Posterior vena cava (tissue), 2 donors: ENCODE measurements around the gene TMCO5A. TPM values are rescaled to one million over a fixed set of nuclear protein-coding genes. Genes with fewer than 3 reads are reported as not detected.
"Not testable (repeated sequence)": the region's sequence is repeated elsewhere in the genome, so short reads cannot be mapped to it uniquely, and the experiment has no call there.

Source experiments
- DNase-seq: peaks from one replicate; pipeline ENCODE4 v3.0.0-alpha.2; 2020; ENCODE audit warnings: low spot score
- intact Hi-C, 2 donors: fragments of 100-400 bp; cut with DNase I; formaldehyde crosslinking; loops; one replicate each; pipeline versions ENCODE4 v1.14.1 to v1.14.2; 2022 to 2023
- total RNA-seq, 2 donors: library from RNA; stranded (reverse); fragmentation: NEBNext Ultra II Directional; extraction: Animal tissue kit (Norgen Biotek cat#: 25700); gene quantifications; one replicate each; pipeline ENCODE4 v1.2.1, GENCODE V29; 2021
- donor health status: DM: yes; HTN: yes; CAD: no.
- donor health status: DM: yes; HTN: yes; CAD: no.

TMCO5A gene
- total RNA-seq, 2 donors from 2014 or later = not detected

DNA sequence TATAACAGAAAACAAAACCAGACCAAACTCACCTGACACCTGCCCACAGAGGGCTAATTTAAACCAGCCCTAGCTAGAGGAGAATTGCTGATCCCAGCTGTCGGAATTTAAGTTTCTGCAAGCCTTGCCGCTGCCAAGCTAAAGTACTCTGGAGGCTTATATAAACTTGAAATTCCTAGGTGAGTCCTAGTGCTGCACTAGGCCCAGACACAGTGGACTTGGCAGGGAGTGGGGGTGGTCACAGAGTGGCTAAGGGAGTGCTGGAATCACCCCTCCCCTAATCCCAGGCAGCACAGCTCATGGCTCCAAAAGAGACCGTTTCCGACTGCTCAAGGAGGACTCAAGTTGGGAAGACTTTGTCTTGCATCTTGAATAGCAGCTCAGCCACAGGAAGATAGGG lies 17.6 kb downstream of the TMCO5A start:
- no peak for DNase-seq
- intact Hi-C loops = no loop called here

DNA sequence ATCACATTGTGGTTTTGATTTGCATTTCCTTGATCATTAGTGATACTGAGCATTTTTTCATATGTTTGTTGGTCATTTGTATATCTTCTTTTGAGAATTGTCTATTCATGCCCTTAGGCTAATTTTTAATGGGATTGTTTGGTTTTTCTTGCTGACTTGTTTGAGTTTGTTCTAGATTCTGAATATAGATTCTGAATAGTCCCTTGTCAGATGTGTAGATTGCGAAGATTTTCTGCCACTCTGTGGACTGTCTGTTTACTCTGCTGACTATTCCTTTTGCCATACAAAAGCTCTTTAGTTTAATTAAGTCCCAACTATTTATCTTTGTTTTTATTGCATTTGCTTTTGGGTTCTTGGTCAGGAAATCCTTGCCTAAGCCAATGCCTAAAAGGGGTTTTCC lies 26.3 kb downstream of the TMCO5A start:
- DNase-seq, intact Hi-C loops: not testable (repeated sequence)

DNA sequence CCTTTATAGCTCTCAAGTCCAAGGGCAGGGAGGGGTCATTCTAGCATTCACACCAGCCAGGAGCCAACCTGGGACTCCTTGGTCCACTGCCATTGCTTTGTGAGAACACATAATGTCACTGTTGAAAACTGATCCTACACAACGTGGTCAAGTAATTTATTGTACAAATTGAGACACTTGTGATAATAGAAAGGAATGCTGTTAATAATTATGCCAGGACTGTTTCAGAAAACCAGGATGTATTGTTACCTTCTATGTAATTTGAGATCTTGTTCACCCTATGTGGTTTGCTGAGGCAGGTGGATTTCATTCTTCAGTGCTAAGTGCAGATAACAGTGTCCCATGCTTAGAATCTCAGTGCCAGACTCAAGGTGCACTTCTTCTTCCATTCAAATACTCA lies 33.3 kb downstream of the TMCO5A start:
- intact Hi-C loops = no loop called here
- no peak for DNase-seq

DNA sequence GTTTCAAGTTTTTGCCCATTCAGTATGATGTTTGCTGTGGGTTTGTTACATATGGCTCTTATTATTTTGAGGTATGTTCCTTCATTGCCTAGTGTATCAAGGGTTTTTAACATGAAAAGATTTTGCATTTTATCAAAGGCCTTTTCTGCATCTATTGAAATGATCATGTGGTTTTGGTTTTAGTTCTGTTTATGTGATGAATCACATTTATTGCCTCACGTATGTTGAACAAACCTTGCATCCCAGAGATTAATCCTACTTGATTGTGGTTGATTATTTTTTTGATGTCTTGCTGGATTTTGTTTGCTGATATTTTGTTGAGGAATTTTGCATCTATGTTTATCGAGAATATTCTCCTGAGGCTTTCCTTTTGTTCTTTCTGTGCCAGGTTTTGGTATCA lies 39.4 kb downstream of the TMCO5A start:
- no peak for DNase-seq

DNA sequence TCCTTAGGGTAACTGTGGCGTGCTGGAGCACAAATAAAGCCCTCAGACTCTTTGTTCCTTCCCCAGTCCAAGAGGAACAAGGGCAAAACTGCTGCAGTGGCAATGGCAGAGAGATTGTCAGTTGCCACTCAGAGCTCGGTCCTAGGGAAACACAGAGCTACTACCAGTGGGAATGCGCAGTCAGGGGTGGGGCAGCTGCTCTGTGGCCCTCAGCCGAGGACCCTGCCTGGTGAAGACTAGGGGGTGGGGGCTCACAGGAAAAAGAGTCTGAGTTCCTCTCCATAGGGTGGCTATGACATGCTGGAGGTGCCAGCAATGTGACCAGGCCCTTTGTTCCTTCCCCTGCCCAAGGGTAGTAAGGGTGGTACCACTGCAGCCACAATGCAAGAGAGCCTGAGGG lies 43.8 kb downstream of the TMCO5A start:
- intact Hi-C loops = no loop called here
- no peak for DNase-seq

More for the DNA sequence above, 39.4 kb downstream of the TMCO5A start:
- intact Hi-C loops = no loop called here

DNA sequence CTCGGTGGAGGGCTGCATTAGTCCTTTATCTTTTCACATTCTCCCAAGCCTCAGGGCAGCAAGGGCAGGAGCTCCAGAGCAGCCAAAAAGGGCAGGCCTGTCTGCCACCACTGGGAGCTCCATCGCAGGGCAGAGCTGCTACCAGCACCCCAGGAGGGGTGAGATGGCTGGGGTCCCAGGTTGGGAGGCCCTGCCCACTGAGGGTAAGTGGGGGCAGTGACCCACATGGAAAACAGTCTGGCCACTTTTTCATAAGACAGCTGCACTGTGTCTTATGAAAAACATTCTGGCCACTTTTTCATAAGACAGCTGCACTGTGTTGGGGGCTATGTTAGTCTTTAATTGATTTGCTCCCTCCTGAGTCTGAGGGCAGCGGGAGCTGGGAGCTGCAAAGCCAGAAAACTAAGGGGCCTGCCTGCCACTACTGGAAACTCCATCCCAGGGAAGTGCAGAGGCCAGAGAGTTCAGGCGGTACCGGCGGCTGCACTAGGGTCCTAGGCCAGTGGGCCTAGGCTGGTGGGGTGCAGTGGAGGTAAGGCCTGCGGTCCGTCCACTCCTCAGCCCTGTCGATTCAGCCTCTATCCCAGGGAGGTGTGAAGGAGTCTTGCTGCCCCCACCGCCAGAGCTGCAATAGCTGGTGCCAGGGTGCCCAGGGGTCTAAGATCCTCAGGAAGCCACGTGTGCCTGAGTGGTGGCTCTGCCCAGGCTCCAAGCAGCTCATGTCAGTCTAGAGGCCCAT lies 45.4 kb downstream of the TMCO5A start:
- no peak for DNase-seq
- intact Hi-C loops = no loop called here

DNA sequence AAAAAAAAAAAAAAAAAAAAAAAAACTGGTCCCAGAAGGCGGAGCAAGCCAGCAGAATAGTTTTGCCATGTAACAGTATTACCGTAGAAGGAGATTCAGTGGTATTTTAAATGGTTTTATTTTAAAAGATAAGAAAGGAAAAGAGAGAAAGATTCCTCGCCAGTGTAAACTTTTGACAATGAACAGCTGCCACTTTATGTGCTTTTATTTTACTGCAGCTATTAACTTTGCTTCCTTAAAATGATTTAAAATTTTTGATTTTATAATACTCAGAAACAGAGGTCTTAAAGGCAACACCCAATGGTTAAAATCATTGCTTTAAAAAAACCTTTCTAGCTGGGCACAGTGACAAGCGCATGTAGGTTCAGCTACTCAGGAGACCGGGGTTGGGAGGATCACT lies 46.8 kb downstream of the TMCO5A start:
- no peak for DNase-seq
- intact Hi-C loops = no loop called here

DNA sequence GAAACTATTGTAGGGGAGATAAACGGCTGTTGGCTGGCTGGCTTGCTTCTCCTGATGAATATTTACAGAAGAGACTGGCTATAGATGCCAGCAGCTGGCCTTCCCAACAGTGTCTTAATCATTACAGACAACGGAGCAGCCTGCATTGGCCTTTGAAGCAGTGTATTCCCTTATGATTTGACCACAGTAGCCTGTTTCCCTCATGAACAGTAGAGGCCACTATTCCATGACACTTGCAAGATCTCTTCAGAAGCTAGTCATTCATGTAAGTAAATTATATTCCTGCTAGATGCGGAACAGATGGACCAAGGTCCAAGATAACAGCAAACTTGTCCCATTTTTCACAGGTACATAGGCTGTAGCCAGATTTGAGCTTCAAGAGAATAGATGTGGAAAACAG lies 47.3 kb downstream of the TMCO5A start:
- intact Hi-C loops = no loop called here
- no peak for DNase-seq

DNA sequence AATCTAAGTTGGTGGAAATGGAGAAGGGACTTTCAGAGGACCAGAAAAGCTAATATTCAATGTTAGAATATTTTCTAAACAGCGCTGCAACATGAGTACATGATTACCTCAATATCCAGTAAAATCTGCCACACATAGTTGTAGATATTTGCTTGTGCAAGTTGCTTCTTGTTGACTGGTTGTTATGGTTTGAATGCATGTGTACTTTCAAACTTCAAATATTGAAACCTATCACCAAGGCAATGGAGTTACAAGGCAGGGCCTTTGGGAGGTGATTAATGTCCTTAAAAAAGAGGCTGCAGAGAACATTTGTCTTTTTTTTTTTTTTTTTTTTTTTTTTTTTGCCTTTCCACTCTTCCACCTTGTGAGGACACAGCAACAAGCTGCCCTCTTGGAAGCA lies 49.9 kb downstream of the TMCO5A start:
- intact Hi-C loops = no loop called here

DNA sequence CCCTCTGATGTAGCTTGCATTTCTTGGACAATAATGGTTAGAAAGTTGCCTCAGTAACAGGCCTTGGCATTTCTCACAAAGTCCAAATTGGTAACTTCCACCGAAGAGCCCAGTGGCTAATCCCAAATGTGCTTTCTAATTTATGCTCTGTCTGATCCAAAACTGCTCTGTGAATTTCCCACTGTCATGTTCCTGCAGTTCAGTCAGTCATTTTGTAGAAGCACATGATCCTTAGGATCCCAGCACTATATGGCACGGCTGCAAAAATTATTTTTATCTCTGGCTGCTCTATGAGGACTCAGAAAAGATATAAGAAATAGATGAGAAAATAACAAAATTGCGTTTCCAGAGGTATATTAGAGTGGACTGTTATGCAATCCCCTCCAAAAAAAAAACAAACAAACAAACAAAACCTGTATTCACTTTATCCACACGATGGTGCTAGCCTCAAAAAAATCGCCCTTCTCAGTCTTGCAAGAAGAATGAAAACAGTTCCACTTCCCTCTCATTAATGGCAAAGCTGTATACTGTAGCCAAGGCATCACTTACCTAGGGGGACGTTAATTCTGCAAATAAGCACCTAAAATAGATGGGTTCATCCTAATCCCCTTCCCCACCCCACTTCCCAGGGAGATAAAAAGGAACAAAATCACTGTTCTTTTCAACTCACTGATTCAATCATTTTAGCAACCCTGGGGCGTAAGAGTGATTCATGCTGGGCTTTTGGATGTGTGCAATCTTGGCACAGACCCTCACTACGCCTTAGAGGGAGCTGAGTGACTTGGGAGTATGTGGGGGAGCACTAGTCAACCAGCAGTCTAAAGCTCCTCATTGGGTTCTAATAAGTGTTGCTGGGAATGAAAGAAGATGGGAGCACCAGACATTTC lies 61.3 kb downstream of the TMCO5A start:
- intact Hi-C loops = loop anchor here in 1 of 2 donors (10.0 kb wide), 1 partner anchor 359 kb away; no protein-coding TSS in a partner anchor
- DNase-seq = no peak

More for the DNA sequence above, 49.9 kb downstream of the TMCO5A start:
- no peak for DNase-seq
